ENCODE data around the gene MT1B.
"Not testable (repeated sequence)": the region's sequence is repeated elsewhere in the genome, so short reads cannot be mapped to it uniquely, and the experiment has no call there.

The MT1B gene

GRCh38 chr16:56621665-56622445 is 29.8 kb upstream of the MT1B start:
- not testable (repeated sequence) for DNase-seq

GRCh38 chr16:56623184-56623583 is 28.5 kb upstream of the MT1B start:
- DNase-seq = not testable (repeated sequence)

GRCh38 chr16:56623637-56624036 is 28.0 kb upstream of the MT1B start:
- no peak for DNase-seq

- DNase-seq = no peak
These were observed 26.3 kb upstream of the MT1B start, which contains the start of gene MT1E for GRCh38 chr16:56625140-56625942. Gene MT1E, plus strand, starts transcription at chr16:56625781. Its CDS starts 71 bp downstream, at chr16:56625852.

- no peak for DNase-seq
These were observed 25.6 kb upstream of the MT1B start for GRCh38 chr16:56625943-56626654.

- no peak for DNase-seq
These were observed 25.0 kb upstream of the MT1B start for GRCh38 chr16:56626685-56627084.

GRCh38 chr16:56628486-56629350 is 23.0 kb upstream of the MT1B start:
- no peak for DNase-seq

GRCh38 chr16:56629531-56629930 is 22.2 kb upstream of the MT1B start:
- DNase-seq = no peak

- no peak for DNase-seq
These were observed 21.6 kb upstream of the MT1B start for GRCh38 chr16:56630134-56630533.

- no peak for DNase-seq
These were observed 20.5 kb upstream of the MT1B start for GRCh38 chr16:56631197-56631596.

- DNase-seq = no peak
These were observed 19.9 kb upstream of the MT1B start for GRCh38 chr16:56631832-56632155.

- no peak for DNase-seq
These were observed 19.4 kb upstream of the MT1B start, which contains the start of gene MT1M for GRCh38 chr16:56632156-56632847. Gene MT1M, plus strand, starts transcription at chr16:56632659. Its CDS starts 73 bp downstream, at chr16:56632732.

- no peak for DNase-seq
These were observed 18.8 kb upstream of the MT1B start for GRCh38 chr16:56632848-56633365.

GRCh38 chr16:56633535-56633934 is 18.2 kb upstream of the MT1B start:
- DNase-seq = no peak

GRCh38 chr16:56634715-56635440 is 16.8 kb upstream of the MT1B start:
- no peak for DNase-seq

- no peak for DNase-seq
These were observed 16.2 kb upstream of the MT1B start for GRCh38 chr16:56635441-56635967.

- no peak for DNase-seq
These were observed 14.9 kb upstream of the MT1B start for GRCh38 chr16:56636616-56637413.

GRCh38 chr16:56637814-56638750 is 13.6 kb upstream of the MT1B start, which contains the start of gene MT1A:
Gene MT1A, plus strand, starts transcription at chr16:56638666. Its CDS starts 73 bp downstream, at chr16:56638739.
- no peak for DNase-seq

All from effector CD8-positive, alpha-beta T cell (primary cell).